Cardiac muscle cell (in vitro differentiated cells and primary cell): Measurements from ENCODE around the gene CENATAC. TPM values are rescaled to one million over a fixed set of nuclear protein-coding genes. Genes with fewer than 3 reads are reported as not detected.
"Not testable (repeated sequence)": the region's sequence is repeated elsewhere in the genome, so short reads cannot be mapped to it uniquely, and the experiment has no call there.

Experiments used
- DNase-seq, 2 donors: peaks; one replicate each; pipeline versions ENCODE4 v3.0.0 to v3.0.0-alpha.2; 2010 to 2017; ENCODE audit warnings: low read depth in 1 of 2, low spot score in 1 of 2
- H3K27ac ChIP-seq: fragments of 200-600 bp; sonication (generic); 2 replicates; pipeline ENCODE4 v1.5.1; 2016
- H3K27me3 ChIP-seq: fragments of 200-600 bp; sonication (generic); 2 replicates; pipeline ENCODE4 v1.6.0; 2016; ENCODE audit warnings: control low read depth
- H3K36me3 ChIP-seq: fragments of 200-600 bp; sonication (generic); 2 replicates; pipeline ENCODE4 v1.5.1; 2016; ENCODE audit warnings: control low read depth
- H3K4me1 ChIP-seq: fragments of 200-600 bp; sonication (generic); 2 replicates; pipeline ENCODE4 v1.8.1; 2017; ENCODE audit warnings: low read depth, mild to moderate bottlenecking, mixed run types
- H3K4me3 ChIP-seq: fragments of 200-600 bp; sonication (generic); 2 replicates; pipeline ENCODE4 v1.5.1; 2016; ENCODE audit warnings: mild to moderate bottlenecking
- H3K9me3 ChIP-seq: fragments of 200-600 bp; sonication (generic); 2 replicates; pipeline ENCODE4 v1.5.1; 2017; ENCODE audit warnings: low read depth, mild to moderate bottlenecking, control low read depth
- polyA plus RNA-seq: library from polyadenylated mRNA; unstranded; fragments of >200 nt; fragmentation: Nextera tagmentation; extraction: Ambion mirVana; gene quantifications from 2 replicates; pipeline ENCODE4 v1.2.1, GENCODE V29; 2016
- total RNA-seq: library from RNA; depleted of rRNA; stranded (reverse); fragments of >200 nt; gene quantifications from 2 replicates; pipeline ENCODE4 v1.2.3, GENCODE V29; 2016
- TF ChIP-seq, protein P1 (sequence below): IDR thresholded peaks from 2 replicates; pipeline ENCODE4 v1.5.1; 2012; ENCODE audit warnings: low read depth, mild to moderate bottlenecking, low read length

CENATAC gene
- total and polyA plus RNA-seq, 2 experiments from 2014 or later, result 27.0 to 78.2 TPM

DNA sequence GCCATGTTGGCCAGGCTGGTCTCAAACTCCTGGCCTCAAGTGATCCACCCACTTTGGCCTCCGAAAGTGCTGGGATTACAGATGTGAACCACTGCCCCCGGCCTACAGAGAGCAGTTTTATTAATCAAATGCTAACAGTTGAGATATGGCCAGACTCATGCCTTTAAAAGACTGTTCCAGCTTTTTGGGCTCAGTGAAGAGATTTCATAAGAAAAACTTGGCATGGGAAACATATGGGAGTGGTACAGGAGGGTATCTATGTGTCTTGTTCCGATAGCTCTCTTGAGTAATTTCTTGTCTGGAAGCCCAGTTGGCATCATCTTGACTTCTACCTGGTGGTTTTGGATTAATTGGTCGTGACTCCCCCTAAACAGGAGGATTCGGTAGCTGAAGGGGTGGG, 40.9 kb downstream of the CENATAC start:
- H3K27me3 ChIP-seq, result no peaks in the 10 kb centered on the region
- TF ChIP-seq, protein P1, sequence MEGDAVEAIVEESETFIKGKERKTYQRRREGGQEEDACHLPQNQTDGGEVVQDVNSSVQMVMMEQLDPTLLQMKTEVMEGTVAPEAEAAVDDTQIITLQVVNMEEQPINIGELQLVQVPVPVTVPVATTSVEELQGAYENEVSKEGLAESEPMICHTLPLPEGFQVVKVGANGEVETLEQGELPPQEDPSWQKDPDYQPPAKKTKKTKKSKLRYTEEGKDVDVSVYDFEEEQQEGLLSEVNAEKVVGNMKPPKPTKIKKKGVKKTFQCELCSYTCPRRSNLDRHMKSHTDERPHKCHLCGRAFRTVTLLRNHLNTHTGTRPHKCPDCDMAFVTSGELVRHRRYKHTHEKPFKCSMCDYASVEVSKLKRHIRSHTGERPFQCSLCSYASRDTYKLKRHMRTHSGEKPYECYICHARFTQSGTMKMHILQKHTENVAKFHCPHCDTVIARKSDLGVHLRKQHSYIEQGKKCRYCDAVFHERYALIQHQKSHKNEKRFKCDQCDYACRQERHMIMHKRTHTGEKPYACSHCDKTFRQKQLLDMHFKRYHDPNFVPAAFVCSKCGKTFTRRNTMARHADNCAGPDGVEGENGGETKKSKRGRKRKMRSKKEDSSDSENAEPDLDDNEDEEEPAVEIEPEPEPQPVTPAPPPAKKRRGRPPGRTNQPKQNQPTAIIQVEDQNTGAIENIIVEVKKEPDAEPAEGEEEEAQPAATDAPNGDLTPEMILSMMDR, result no peak
- DNase-seq, result no peak
- H3K36me3 ChIP-seq, result no peaks in the 10 kb centered on the region
- no peaks in the 10 kb centered on the region for H3K9me3 ChIP-seq
- no peak overlapping the region for H3K27ac ChIP-seq
- H3K4me3 ChIP-seq, result no peak overlapping the region
- no peaks in the 10 kb centered on the region for H3K4me1 ChIP-seq

DNA sequence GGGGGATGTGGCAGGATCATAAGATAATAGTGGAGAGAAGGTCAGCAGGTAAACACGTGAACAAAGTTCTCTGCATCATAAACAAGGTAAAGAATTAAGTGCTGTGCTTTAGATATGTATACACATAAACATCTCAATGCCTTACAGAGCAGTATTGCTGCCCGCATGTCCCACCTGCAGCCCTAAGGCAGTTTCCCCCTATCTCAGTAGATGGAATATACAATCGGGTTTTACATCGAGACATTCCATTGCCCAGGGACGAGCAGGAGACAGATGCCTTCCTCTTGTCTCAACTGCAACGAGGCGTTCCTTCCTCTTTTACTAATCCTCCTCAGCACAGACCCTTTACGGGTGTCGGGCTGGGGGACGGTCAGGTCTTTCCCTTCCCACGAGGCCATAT, 41.5 kb downstream of the CENATAC start:
- not testable (repeated sequence) for H3K36me3 ChIP-seq, H3K4me1 ChIP-seq, H3K27ac ChIP-seq, H3K27me3 ChIP-seq, H3K9me3 ChIP-seq, DNase-seq, H3K4me3 ChIP-seq

DNA sequence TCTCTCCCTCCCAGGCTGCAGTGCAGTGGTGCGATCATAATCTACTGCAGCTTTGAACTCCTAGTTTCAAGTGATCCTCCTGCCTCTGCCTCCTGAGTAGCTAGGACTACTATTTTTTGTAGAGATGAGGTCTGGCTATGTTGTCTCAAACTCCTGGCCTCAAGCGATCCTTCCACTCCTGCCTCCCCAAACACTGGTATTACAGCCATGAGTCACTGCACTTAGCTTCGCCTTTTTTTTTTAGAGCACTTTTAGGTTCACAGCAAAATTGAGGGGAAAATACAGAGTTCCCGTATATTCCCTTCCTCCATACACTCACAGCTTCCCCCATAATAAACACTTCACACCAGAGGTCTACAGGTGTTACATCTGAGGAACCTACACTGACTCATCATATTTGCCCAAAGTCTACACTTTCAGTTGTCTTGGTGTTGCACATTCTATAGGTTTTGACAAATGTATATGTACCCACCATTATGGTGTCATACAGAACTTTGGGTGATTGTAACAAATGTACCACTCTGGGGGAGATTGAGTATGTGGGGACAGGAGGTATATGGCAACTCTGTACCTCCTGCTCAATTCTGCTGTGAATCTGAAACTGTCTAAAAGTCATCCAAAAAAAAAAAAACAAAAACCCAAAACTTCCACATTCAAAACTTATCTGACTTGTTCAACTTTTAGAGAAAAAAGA, 44.0 kb downstream of the CENATAC start:
- H3K4me3 ChIP-seq, result no peak overlapping the region
- H3K36me3 ChIP-seq, result peaks cover 11% of the 10 kb centered on the region
- H3K4me1 ChIP-seq, result no peaks in the 10 kb centered on the region
- no peaks in the 10 kb centered on the region for H3K27me3 ChIP-seq
- TF ChIP-seq, protein P1, result no peak
- no peaks in the 10 kb centered on the region for H3K9me3 ChIP-seq
- no peak overlapping the region for H3K27ac ChIP-seq
- DNase-seq, result no peak

DNA sequence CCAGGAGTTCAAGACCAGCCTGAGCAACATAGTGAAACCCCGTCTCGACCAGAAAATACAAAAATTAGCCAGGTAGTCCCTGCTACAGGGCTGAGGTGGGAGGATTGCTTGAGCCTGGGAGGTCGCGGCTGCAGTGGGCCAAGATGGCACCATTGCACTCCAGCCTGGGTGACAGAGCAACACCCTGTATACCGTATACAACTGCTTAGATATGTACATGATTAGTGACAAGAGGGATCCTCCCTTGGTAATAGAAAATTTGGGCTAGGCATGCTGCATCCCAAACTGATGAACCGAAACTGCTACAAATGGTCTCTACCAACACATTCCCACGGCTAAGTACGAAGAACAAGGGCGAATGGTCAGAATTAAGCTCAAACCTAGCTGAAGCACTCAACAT, 45.0 kb downstream of the CENATAC start:
- no peaks in the 10 kb centered on the region for H3K9me3 ChIP-seq

DNA sequence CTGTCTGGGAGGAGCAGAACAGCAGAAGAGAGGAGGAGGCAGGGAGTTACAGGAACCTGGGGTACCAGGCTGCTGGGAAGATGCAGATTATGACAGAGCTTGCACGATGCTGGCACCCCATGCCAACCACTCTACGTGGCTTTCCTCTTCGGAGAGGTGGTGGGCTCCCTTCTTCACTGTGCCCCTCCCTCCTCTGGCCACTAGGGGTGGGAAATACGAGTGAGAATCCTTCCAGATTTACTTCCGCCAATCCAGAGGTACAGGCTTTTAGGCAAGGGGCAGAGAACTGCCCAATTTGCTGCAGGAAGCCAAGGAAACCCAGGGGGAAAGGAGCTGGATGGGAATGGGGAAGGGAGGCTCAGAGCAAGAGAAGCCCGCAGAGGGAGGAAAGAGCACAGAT, 46.8 kb downstream of the CENATAC start:
- no peak overlapping the region for H3K27ac ChIP-seq
- TF ChIP-seq, protein P1, result no peak
- peaks cover 31% of the 10 kb centered on the region for H3K36me3 ChIP-seq
- no peaks in the 10 kb centered on the region for H3K27me3 ChIP-seq
- H3K4me3 ChIP-seq, result no peak overlapping the region
- no peaks in the 10 kb centered on the region for H3K4me1 ChIP-seq
- no peak for DNase-seq
- no peaks in the 10 kb centered on the region for H3K9me3 ChIP-seq

More for the DNA sequence above, 45.0 kb downstream of the CENATAC start:
- DNase-seq, result no peak
- Histone ChIP-seq H3K4me1 (no peaks in the 10 kb centered on the region), H3K27ac (no peak overlapping the region), H3K27me3 (no peaks in the 10 kb centered on the region), H3K4me3 (no peak overlapping the region), H3K36me3 (peaks cover 19% of the 10 kb centered on the region)
- TF ChIP-seq, protein P1, result no peak

DNA sequence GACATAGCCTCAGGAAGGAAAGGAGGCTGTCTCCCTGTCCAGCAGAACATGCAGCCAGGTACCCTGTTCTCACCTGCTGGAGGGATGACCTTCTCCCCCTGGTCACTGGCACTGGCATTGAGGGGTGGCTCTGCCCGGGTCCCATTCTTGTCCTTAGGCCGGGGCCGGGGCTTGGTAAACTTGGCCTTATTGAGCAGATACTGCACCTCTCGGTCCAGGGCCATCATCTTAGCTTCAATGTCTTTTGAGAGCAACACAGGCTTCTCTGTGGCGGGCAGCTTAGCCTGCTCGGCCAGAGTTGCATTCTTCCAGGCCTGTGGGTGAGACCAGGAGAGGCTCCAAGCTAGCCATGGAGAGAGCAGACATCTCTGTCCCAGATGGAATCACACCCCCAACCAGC, 48.6 kb downstream of the CENATAC start:
- Histone ChIP-seq H3K9me3 (no peaks in the 10 kb centered on the region), H3K4me1 (no peaks in the 10 kb centered on the region), H3K27ac (no peak overlapping the region), H3K36me3 (peaks cover 47% of the 10 kb centered on the region), H3K27me3 (no peaks in the 10 kb centered on the region), H3K4me3 (no peak overlapping the region)
- no peak for DNase-seq
- TF ChIP-seq, protein P1, result no peak
